NCI-H345 treated with DMSO at 0.1 percent for 48 hours (cell line): Measurements from ENCODE around the gene PRMT7.

ENCODE experiments used
- DNase-seq: peaks from one replicate; lab custom pipeline; 2025; ENCODE audit not compliant: unreplicated experiment; lab: John Stamatoyannopoulos, UW

Gene PRMT7

GRCh38 chr16:68300734-68301459, 9.9 kb upstream of the PRMT7 start:
- no peak for DNase-seq

GRCh38 chr16:68306633-68307032, 4.2 kb upstream of the PRMT7 start:
- DNase-seq, result no peak

DNA sequence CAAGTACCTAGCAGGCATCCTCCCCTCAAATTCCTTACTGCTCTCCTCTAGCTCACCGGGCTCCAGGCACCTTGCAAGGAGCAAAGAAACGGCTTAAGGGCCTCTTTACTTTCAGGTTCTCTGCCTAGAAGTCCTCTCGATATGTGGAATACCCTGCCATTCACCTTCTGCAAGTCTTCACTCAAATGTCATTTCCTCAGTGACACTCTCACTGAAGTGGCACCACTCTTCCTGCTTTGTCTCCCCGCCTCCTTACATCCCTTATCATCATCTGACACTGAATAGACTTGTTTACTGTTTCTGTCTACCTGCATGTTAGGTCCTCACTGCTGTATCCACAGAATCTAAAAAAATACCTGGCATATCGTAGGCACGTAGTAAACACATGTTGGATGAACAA, 1.0 kb upstream of the PRMT7 start:
- no peak for DNase-seq

DNA sequence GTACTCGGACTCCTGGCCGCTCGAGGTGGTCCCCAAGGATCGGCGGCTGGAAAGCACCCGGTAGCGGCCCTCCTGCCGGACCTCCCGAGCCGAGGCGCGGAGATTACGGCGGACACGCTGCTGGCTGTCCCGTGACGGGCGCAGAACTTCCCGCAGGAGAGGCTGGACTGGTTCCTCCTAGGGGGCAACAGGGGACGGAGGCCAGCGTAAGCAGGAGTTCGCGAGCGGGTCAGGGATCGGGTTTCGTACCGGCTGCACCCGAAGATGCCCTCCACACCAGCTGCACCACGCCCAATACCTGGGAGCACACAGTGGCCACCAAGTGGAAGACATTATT, 414 bp upstream of the PRMT7 start:
- no peak for DNase-seq

DNA sequence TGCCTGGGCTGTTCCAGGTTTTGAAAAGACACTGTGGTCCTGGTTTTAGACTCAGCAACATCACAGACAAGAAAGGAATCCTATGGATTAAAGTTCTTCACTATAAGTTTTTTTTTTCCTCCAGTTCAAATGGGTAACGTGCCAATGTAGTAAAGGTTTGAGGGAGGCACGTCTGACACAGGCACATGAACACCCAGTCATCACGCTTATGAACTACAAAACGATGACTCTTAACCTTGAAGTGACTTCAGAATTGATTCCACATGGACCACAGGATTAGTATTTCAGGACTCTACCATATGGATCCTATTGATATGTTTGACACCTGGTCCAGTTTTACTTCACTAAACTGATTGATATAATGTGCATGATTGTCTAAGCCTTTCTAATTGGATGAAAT, 2.3 kb downstream of the PRMT7 start:
- no peak for DNase-seq

- DNase-seq, result peak; percentile 66
Measured at GRCh38 chr16:68319185-68319908, 8.5 kb downstream of the PRMT7 start.

DNA sequence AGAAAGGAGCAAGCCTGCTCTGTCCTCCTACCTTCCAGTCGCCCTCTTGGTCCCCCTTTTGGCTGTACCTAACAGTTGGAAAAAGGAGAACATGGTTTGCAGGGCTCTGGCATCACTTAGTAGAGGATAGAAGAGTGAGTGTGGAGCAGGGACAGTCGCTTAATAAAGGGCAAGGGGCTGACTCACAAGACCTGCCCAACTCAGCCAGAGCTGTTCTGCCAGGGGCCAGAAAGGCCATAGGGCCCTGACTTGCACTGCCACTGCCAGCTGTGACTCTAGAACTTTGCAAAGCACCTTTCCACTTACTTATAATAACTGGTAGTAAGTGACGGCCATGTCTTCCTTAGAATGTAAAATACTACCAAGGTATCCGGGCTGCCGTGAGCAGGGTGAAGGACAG, 13.5 kb downstream of the PRMT7 start:
- DNase-seq, result no peak

GRCh38 chr16:68324780-68325357, 14.1 kb downstream of the PRMT7 start:
- no peak for DNase-seq

DNA sequence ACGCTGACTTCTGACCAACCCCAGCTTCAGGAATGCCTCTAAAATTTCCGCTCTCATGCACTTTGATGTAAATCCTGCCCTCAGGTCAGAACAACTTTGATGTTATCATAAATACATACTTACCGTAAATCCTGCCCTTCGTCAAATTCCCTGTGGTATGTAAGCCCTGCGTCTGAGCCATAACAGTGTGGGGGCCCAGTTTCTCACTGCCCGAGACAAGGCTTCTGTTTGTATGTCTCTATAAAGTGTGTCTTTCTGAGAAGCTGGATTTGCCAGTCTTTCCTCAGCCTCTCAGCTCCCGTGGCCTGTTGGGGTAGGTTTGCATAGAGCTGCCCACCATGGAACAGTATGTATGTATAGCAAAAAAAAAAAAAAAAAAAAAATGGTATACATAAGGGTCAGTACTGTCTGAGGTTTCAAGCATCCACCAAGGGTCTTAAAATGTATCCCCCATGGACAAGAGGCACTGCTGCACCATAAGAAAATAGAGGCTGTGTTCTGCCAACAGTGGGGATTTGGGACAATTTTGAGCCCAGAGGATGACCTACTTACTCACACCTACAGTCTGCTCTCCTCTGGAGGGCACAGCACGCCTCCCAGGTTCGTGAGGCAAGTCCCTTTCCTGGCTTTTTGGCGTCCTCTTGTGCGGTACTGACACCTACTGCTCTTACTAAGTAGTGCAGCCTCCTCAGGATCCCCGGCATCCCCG, 17.5 kb downstream of the PRMT7 start:
- DNase-seq, result peak; percentile 54

DNA sequence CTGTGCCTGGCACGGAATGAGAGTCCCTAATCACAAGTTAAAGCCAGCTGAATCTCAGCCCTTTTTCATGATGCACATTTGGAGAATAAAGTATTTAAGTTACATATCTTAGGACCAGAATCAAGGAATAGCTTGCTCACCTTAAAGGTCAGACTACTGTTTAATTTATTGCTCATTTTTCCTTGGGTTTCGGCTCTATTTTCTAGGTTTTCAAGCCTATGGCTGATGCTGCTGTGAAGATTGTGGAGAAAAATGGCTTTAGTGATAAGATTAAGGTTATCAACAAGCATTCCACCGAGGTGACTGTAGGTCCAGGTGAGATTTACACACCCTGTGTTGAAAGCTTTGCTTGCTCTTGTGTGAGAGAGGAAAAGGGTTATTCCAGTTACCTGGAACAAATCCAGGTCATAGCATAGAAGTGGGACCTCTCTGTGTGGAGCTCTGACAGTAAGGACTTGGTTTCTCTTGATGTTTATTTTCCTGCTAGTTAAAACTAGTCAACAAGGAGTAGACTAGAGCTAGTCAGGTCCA, 18.1 kb downstream of the PRMT7 start:
- no peak for DNase-seq

- DNase-seq, result no peak
Measured at GRCh38 chr16:68331879-68332410, 21.1 kb downstream of the PRMT7 start.

DNA sequence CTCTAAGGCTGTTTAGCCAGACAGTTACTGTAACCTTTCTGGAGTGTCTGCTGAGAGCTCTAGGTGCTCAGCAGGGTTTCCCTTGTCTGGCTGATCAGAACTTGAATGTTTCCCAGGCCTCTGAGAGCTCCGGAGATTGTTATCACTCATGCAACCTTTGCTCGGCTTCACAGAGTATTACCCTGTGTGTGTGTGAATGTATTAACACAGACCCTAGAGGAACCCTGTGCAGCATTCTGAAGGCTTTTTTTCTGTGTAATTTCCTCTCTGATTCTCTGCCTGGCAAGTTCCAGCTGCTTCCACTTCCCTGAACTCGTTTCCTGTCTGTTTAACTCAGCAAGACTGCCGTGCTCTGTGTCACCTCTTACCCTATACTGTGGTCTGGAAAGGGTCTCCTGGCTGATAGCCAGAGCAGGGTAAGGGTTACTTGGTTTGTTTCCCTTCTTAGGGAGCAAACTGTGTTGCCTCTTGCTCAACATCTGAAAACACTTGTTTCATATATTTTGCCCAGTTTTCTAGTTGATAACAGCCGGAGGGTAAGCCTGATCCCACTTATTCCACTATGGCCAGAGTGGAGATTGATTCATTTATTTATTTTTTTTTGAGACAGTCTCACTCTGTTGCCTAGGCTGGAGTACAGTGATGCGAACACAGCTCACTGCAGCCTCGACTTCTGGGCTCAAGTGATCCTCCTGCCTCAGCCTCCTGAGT, 21.7 kb downstream of the PRMT7 start:
- DNase-seq, result no peak

DNA sequence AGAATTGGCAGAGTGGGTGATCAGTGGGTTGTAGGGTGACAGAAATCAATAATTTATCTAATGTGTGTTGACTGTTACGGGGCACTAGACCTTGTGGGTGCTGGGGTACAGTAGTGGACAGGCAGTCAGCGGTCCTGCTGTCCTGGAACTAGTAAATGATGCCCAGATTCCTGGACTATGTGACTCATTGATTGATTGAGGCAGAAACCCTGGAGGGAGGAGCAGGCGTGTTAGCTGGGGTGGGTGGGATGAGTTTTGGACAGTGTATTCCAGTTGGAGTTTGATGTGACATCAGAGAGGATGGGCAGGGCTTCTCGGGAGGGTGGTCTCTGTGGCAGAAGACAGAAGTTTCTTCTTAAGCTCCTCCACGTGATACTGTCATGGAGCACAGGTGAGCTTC, 24.4 kb downstream of the PRMT7 start:
- no peak for DNase-seq

DNA sequence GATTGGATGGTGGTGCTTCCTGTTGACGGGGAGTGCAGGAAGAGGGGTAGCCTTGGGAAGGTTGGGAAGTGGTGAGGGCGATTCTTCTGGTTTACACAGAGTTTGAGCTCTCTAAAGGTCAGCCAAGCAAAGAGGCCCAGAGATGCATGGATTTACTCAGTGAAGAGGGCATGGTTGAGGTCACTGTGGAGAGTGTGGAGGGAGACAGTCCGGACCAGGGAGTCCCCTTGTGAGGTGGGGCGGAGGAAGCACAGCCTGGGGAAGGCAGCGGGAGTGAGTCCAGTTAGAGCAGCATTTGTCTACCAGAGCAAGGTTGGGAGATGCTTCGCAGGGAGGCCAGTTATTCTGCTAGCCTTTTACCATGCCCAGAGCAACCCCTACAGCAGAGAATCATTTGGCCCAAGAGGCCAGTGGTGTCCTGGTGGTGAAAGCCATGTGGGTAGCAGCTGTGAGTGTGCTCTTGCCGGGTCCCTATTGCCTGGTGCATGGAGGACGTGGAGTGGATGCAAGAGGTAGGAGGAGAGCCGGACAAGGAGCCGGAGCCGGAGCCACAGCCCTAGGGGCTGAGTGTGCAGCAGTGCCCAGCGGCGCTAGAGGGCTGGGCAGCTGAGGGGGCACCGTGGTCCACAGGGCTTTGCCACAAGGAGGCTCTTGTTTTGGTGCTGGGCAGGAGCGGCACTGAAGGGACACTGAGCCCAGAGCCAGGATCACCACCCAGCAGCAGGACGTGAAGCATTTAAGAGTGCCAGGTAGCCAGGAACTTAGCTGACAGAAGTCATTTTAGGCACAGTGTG, 27.7 kb downstream of the PRMT7 start:
- DNase-seq, result no peak

DNA sequence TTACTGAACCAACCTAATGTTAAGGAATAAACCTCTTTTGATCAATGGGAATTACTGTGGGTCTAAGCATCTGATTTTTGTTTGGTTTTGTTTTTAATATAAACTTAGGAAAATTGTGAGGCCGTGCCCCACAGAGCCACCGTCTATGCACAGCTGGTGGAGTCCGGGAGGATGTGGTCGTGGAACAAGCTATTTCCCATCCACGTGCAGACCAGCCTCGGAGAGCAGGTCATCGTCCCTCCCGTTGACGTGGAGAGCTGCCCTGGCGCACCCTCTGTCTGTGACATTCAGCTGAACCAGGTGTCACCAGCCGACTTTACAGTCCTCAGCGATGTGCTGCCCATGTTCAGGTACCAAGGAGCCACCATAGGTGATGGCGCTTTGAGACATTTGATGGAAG, 28.4 kb downstream of the PRMT7 start:
- DNase-seq, result no peak

GRCh38 chr16:68342620-68343019, 31.8 kb downstream of the PRMT7 start:
- no peak for DNase-seq

DNA sequence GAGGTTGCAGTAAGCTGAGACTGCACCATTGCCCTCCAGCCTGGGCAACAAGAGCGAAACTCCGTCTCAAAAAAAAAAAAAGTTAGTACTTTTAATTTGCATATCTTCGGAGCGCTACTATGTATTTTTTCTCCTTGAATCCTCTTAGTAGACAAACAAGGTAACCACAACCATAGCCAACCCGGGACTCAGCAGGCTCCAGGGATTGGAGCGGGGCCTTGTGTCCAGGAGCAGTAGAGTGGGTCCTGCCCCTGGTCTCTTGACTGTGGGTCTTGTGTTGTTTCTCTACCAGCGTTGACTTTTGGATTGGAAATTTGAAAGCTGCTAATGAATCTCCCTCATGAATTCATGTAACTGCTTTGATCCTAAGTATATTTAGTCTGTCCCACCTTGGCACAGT, 32.3 kb downstream of the PRMT7 start:
- DNase-seq, result no peak

- DNase-seq, result no peak
Measured at GRCh38 chr16:68344252-68344651, 33.4 kb downstream of the PRMT7 start.

- DNase-seq, result no peak
Measured at GRCh38 chr16:68345351-68345810, 34.6 kb downstream of the PRMT7 start.
